H9 (cell line): Measurements from ENCODE around the gene RAI2. TPM values are rescaled to one million over a fixed set of nuclear protein-coding genes. Genes with fewer than 3 reads are reported as not detected.

Experiments used
- DNase-seq: peaks from one replicate; pipeline ENCODE4 v3.0.0-alpha.2; 2017
- H2AFZ ChIP-seq: one replicate; pipeline ENCODE4 v1.6.1; 2013; ENCODE audit warnings: mild to moderate bottlenecking, low read length, control low read depth, moderate library complexity
- H2AK5ac ChIP-seq: 2 replicates; pipeline ENCODE4 v1.6.1; 2013; ENCODE audit warnings: low read length, control low read depth, mixed read lengths; ENCODE audit not compliant: insufficient read length
- H2BK120ac ChIP-seq: one replicate; pipeline ENCODE4 v1.6.1; 2013; ENCODE audit warnings: low read depth, mild to moderate bottlenecking, low read length, control low read depth, inconsistent platforms; ENCODE audit not compliant: poor library complexity, severe bottlenecking
- H2BK12ac ChIP-seq: 2 replicates; pipeline ENCODE4 v1.6.1; 2013; ENCODE audit warnings: low read length, control low read depth, mixed read lengths, low read depth; ENCODE audit not compliant: insufficient read length
- H2BK15ac ChIP-seq: 2 replicates; pipeline ENCODE4 v1.6.1; 2013; ENCODE audit warnings: low read depth, low read length, control low read depth
- H2BK20ac ChIP-seq: one replicate; pipeline ENCODE4 v1.6.1; 2013; ENCODE audit warnings: low read depth, mild to moderate bottlenecking, low read length, control low read depth, inconsistent platforms; ENCODE audit not compliant: poor library complexity, severe bottlenecking
- H2BK5ac ChIP-seq: 2 replicates; pipeline ENCODE4 v1.6.1; 2013; ENCODE audit warnings: low read length, control low read depth, mixed read lengths; ENCODE audit not compliant: insufficient read length
- H3K14ac ChIP-seq: 2 replicates; pipeline ENCODE4 v1.6.1; 2013; ENCODE audit warnings: low read length, control low read depth; ENCODE audit not compliant: insufficient read depth
- H3K18ac ChIP-seq: 2 replicates; pipeline ENCODE4 v1.6.1; 2013; ENCODE audit warnings: low read depth, mild to moderate bottlenecking, mixed read lengths, low read length, control low read depth; ENCODE audit not compliant: insufficient read length
- H3K23ac ChIP-seq: 2 replicates; pipeline ENCODE4 v1.6.1; 2013; ENCODE audit warnings: low read length, control low read depth, mixed read lengths, low read depth; ENCODE audit not compliant: insufficient read length
- H3K23me2 ChIP-seq: 2 replicates; pipeline ENCODE4 v1.6.1; 2013; ENCODE audit warnings: low read depth, mild to moderate bottlenecking, mixed read lengths, low read length, control low read depth; ENCODE audit not compliant: insufficient read length, poor library complexity, severe bottlenecking
- H3K27ac ChIP-seq: 2 replicates; pipeline ENCODE4 v1.5.1; 2013; ENCODE audit warnings: low read length, control low read depth, mixed read lengths, low read depth; ENCODE audit not compliant: insufficient read length
- H3K27me3 ChIP-seq: 2 replicates; pipeline ENCODE4 v1.6.1; 2013; ENCODE audit warnings: low read length, control low read depth, inconsistent platforms; ENCODE audit not compliant: insufficient read depth
- H3K4ac ChIP-seq: 2 replicates; pipeline ENCODE4 v1.6.1; 2013; ENCODE audit warnings: low read depth, mild to moderate bottlenecking, control low read depth, inconsistent platforms, low read length, moderate library complexity
- H3K4me1 ChIP-seq: 2 replicates; pipeline ENCODE4 v1.6.1; 2013; ENCODE audit warnings: low read length, control low read depth, inconsistent platforms; ENCODE audit not compliant: insufficient read depth
- H3K4me2 ChIP-seq: 2 replicates; pipeline ENCODE4 v1.6.1; 2013; ENCODE audit warnings: low read length, control low read depth, mixed read lengths; ENCODE audit not compliant: insufficient read length, insufficient read depth
- H3K56ac ChIP-seq: 2 replicates; pipeline ENCODE4 v1.6.1; 2013; ENCODE audit warnings: low read depth, mild to moderate bottlenecking, mixed read lengths, low read length, control low read depth; ENCODE audit not compliant: insufficient read length
- H3K79me1 ChIP-seq: 2 replicates; pipeline ENCODE4 v1.6.1; 2013; ENCODE audit warnings: low read depth, mild to moderate bottlenecking, moderate library complexity, low read length, control low read depth, inconsistent platforms; ENCODE audit not compliant: insufficient read depth, poor library complexity, severe bottlenecking
- H3K79me2 ChIP-seq: 2 replicates; pipeline ENCODE4 v1.6.1; 2013; ENCODE audit warnings: low read length, control low read depth, inconsistent platforms; ENCODE audit not compliant: insufficient read depth
- H3K9ac ChIP-seq: 2 replicates; pipeline ENCODE4 v1.6.1; 2013; ENCODE audit warnings: low read length, control low read depth, mixed read lengths; ENCODE audit not compliant: insufficient read length; ENCODE audit errors: extremely low read depth
- H3K9me3 ChIP-seq: one replicate; pipeline ENCODE4 v1.6.1; 2013; ENCODE audit warnings: low read depth, low read length, inconsistent platforms; ENCODE audit not compliant: control insufficient read depth
- H3T11ph ChIP-seq: one replicate; pipeline ENCODE4 v1.6.1; 2013; ENCODE audit warnings: mild to moderate bottlenecking, low read length, control low read depth, inconsistent platforms
- H4K20me1 ChIP-seq: one replicate; pipeline ENCODE4 v1.6.1; 2013; ENCODE audit not compliant: control insufficient read depth, insufficient read length, insufficient read depth
- H4K5ac ChIP-seq: 2 replicates; pipeline ENCODE4 v1.6.1; 2013; ENCODE audit warnings: low read depth, mild to moderate bottlenecking, mixed read lengths, low read length, control low read depth; ENCODE audit not compliant: insufficient read length
- H4K8ac ChIP-seq: replicated peaks from 2 replicates; pipeline ENCODE4 v1.6.1; 2013; ENCODE audit warnings: low read length, control low read depth, mixed read lengths, low read depth; ENCODE audit not compliant: insufficient read length
- H4K91ac ChIP-seq: 2 replicates; pipeline ENCODE4 v1.6.1; 2013; ENCODE audit warnings: low read depth, mild to moderate bottlenecking, moderate library complexity, mixed read lengths, low read length, control low read depth; ENCODE audit not compliant: insufficient read length
- H3K27ac Mint-ChIP-seq, 3 experiments: 2 replicates in 2 of 3; 3 replicates in 1 of 3; pipeline ENCODE4 v1.8.0; 2020 to 2021; ENCODE audit warnings: mixed read lengths in 3 of 3, mild to moderate bottlenecking in 1 of 3, moderate library complexity in 1 of 3
- H3K27me3 Mint-ChIP-seq: 2 replicates; pipeline ENCODE4 v1.8.0; 2021; ENCODE audit warnings: low read depth, mild to moderate bottlenecking, moderate library complexity, mixed read lengths
- H3K36me3 Mint-ChIP-seq, 3 experiments: 2 replicates in 2 of 3; 3 replicates in 1 of 3; pipeline ENCODE4 v1.8.0; 2020 to 2021; ENCODE audit warnings: low read depth in 3 of 3, mixed read lengths in 3 of 3; ENCODE audit not compliant: insufficient read depth in 1 of 3
- H3K4me1 Mint-ChIP-seq, 2 experiments: 2 replicates each; pipeline ENCODE4 v1.8.0; 2020; ENCODE audit warnings: mixed read lengths in 2 of 2
- H3K4me3 Mint-ChIP-seq, 2 experiments: 2 replicates in 1 of 2; 3 replicates in 1 of 2; pipeline ENCODE4 v1.8.0; 2020 to 2021; ENCODE audit warnings: mild to moderate bottlenecking in 2 of 2, mixed read lengths in 2 of 2, moderate library complexity in 1 of 2
- H3K9me3 Mint-ChIP-seq, 2 experiments: 2 replicates in 1 of 2; 3 replicates in 1 of 2; pipeline ENCODE4 v1.8.0; 2020; ENCODE audit warnings: mild to moderate bottlenecking in 2 of 2, mixed read lengths in 2 of 2, moderate library complexity in 1 of 2
- CTCF ChIP-seq: fragments of 200-600 bp; sonication (generic); conservative IDR thresholded peaks from 3 replicates; pipeline ENCODE4 v1.8.0; 2021; ENCODE audit warnings: antibody characterized with exemption, mild to moderate bottlenecking
- WGBS: extraction: QIAGEN DNeasy Blood & Tissue Kit; methylation state at CpG from one replicate; pipeline ENCODE4 v1.1.7; 2013; ENCODE audit warnings: missing lambda C conversion rate, low lambda C conversion rate, mixed read lengths; ENCODE audit not compliant: insufficient read length; ENCODE audit errors: extremely low coverage; 5-methylcytosine and 5-hydroxymethylcytosine counted together
- total RNA-seq: library from RNA; stranded (reverse); gene quantifications from 2 replicates; pipeline ENCODE4 v1.2.1, GENCODE V29; 2021

RAI2 gene
- total RNA-seq, 1 experiment from 2014 or later = 0.72 TPM

- Histone ChIP-seq H3T11ph (no peak overlapping the region), H4K20me1 (no peaks in the 10 kb centered on the region), H3K79me1 (no peaks in the 10 kb centered on the region), H2BK120ac (no peak overlapping the region), H4K91ac (no peak overlapping the region), H4K5ac (no peak overlapping the region), H2AK5ac (no peak overlapping the region), H2BK5ac (no peak overlapping the region), H3K4me2 (no peak overlapping the region), H3K79me2 (no peaks in the 10 kb centered on the region), H3K23ac (no peak overlapping the region), H3K14ac (no peak overlapping the region), H3K56ac (no peak overlapping the region), H2AFZ (no peak overlapping the region), H3K27me3 (no peaks in the 10 kb centered on the region; the same call in 1 of the 2 replicates), H3K23me2 (no peaks in the 10 kb centered on the region), H3K27ac (no peak overlapping the region), H3K4ac (no peak overlapping the region), H3K9me3 (peaks cover 8% of the 10 kb centered on the region), H3K4me1 (no peaks in the 10 kb centered on the region), H3K18ac (no peak overlapping the region), H2BK20ac (no peak overlapping the region), H3K9ac (no peak overlapping the region), H2BK15ac (no peak overlapping the region), H2BK12ac (no peak overlapping the region), H4K8ac (no peak overlapping the region)
- H3K4me1 Mint-ChIP-seq = no peaks in the 10 kb centered on the region
- DNase-seq = no peak
- peaks cover 66 to 72% of the 10 kb centered on the region in 2 experiments for H3K9me3 Mint-ChIP-seq
- peaks cover 14% of the 10 kb centered on the region for H3K27me3 Mint-ChIP-seq
- no peak overlapping the region; a peak in 1 of 7 replicates for H3K27ac Mint-ChIP-seq
- TF ChIP-seq CTCF = no peak
- peaks cover 0 to 5% (median 0%) of the 10 kb centered on the region in 3 experiments; a peak in 3 of 7 replicates for H3K36me3 Mint-ChIP-seq
- no peak overlapping the region for H3K4me3 Mint-ChIP-seq
- WGBS = no CpG with 5 or more reads among the region's 5 CpGs
Observed at GRCh38 chrX:17826609-17827496, 34.2 kb downstream of the RAI2 start.
